ENCODE measurements around the gene COLGALT1. TPM values are rescaled to one million over a fixed set of nuclear protein-coding genes. Genes with fewer than 3 reads are reported as not detected.
A peak's percentile ranks its signal among the peaks of the same experiment; 100 is the strongest.

COLGALT1 gene
- total RNA-seq, 1 donor from 2014 or later = 80.3 TPM

DNA sequence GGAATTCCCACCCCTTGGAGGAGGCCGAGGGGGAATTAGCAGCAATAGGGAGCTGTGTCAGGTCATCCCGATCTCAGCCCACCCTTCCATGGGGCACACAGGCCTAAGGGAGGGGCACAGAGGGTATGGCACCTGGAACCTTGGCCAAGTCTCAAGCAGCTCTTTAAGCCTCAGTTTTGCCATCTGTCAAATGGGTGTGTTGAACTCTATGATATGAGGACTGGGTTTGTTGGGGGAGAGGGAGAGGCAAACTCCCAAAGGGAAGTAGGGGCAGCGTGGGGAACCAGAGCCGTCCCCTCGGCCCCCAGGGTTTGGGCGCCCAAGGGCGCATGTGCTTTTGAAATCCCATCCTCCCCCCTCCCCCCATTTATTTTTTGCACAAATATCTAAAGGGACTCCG is 49.7 kb downstream of the COLGALT1 start:
- H3K4me1 Mint-ChIP-seq = peaks cover 15% of the 10 kb centered on the region
- H3K27ac Mint-ChIP-seq = no peak overlapping the region
- TF ChIP-seq, protein P1, sequence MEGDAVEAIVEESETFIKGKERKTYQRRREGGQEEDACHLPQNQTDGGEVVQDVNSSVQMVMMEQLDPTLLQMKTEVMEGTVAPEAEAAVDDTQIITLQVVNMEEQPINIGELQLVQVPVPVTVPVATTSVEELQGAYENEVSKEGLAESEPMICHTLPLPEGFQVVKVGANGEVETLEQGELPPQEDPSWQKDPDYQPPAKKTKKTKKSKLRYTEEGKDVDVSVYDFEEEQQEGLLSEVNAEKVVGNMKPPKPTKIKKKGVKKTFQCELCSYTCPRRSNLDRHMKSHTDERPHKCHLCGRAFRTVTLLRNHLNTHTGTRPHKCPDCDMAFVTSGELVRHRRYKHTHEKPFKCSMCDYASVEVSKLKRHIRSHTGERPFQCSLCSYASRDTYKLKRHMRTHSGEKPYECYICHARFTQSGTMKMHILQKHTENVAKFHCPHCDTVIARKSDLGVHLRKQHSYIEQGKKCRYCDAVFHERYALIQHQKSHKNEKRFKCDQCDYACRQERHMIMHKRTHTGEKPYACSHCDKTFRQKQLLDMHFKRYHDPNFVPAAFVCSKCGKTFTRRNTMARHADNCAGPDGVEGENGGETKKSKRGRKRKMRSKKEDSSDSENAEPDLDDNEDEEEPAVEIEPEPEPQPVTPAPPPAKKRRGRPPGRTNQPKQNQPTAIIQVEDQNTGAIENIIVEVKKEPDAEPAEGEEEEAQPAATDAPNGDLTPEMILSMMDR (IDR thresholded peaks at IDR 0.05) = no peak
- intact Hi-C loops (cut with micrococcal nuclease) = no loop called here
- H3K27me3 Mint-ChIP-seq = peaks cover 31% of the 10 kb centered on the region
- peak overlapping the region; percentile 35 for H3K4me3 Mint-ChIP-seq
- no peaks in the 10 kb centered on the region for H3K9me3 Mint-ChIP-seq
- CTCF ChIA-PET = interaction anchor here (1.1 to 3.0 kb wide), 3 partner anchors 109 to 164 kb away, joined by 3 to 9 read pairs (median 3); no protein-coding TSS in a partner anchor
- ATAC-seq (ENCODE audit: low read depth) (no peak), DNase-seq (no peak)
- no peaks in the 10 kb centered on the region for H3K36me3 Mint-ChIP-seq (ENCODE audit: low read depth)
- POLR2A ChIA-PET = interaction anchor here (0.9 to 2.4 kb wide), 2 partner anchors 254 to 328 kb away, joined by 4 to 8 read pairs; partner anchors contain the start of genes CCDC124 and RPL18A

DNA sequence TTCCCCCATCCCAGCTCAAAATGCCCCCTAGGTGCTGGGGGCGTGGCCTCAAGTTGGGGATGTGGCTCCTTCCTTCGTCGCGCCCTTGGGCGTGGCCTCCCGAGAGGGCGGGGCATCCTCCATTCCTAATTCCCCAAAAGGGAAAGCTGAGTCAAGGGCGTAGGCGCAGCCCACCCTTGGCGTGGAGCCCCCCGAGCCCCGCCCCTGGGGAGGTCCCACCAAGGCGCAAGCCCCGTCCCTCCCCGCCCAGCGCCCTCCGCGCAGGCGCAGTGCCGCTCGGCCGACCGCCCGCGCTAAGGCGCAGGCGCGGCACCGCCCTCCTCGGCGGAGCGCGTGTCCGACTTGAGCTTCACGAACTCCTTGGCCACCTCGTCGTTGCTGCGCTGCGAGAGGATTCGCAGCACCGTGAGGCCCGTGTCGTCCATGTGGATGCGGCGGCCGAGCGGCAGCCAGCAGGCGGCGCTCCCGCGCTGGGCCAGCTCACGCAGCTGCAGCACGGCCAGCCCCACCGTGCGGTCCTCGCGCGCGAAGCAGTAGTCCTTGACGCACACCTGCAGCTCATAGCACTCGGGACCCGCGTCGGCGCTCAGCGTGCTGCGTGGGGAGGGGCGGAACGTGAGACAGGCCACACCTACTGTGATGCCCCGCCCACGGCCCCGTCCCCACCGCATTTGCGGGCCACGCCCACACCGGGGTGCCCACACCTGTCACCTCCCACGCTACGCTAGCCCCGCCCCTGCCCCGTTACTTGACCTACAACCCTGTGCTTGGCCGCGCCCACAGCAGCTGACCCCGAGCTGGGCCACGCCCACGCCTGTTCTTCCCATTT is 50.5 kb downstream of the COLGALT1 start:
- TF ChIP-seq, protein P1 (IDR thresholded peaks at IDR 0.05) = no peak
- Mint-ChIP-seq H3K36me3 (ENCODE audit: low read depth) (no peaks in the 10 kb centered on the region), H3K4me1 (peaks cover 15% of the 10 kb centered on the region), H3K9me3 (no peaks in the 10 kb centered on the region), H3K27me3 (peaks cover 31% of the 10 kb centered on the region), H3K27ac (peak overlapping the region; percentile 69), H3K4me3 (peak overlapping the region; percentile 83)
- POLR2A ChIA-PET = interaction anchor here (0.6 to 2.4 kb wide), 8 partner anchors 15 to 327 kb away, joined by 3 to 8 read pairs (median 4); partner anchors contain the start of genes CCDC124 and RPL18A
- ATAC-seq (ENCODE audit: low read depth) = peak; percentile 92
- CTCF ChIA-PET = interaction anchor here (0.7 to 3.1 kb wide), 9 partner anchors 94 to 253 kb away, joined by 3 to 10 read pairs (median 4); partner anchors contain the start of genes PGLS and RPL18A
- DNase-seq = peak; percentile 80
- intact Hi-C loops (cut with micrococcal nuclease) = loop anchor here (1.0 to 2.0 kb wide), 4 partner anchors 161 to 327 kb away; partner anchors contain the start of gene CCDC124

DNA sequence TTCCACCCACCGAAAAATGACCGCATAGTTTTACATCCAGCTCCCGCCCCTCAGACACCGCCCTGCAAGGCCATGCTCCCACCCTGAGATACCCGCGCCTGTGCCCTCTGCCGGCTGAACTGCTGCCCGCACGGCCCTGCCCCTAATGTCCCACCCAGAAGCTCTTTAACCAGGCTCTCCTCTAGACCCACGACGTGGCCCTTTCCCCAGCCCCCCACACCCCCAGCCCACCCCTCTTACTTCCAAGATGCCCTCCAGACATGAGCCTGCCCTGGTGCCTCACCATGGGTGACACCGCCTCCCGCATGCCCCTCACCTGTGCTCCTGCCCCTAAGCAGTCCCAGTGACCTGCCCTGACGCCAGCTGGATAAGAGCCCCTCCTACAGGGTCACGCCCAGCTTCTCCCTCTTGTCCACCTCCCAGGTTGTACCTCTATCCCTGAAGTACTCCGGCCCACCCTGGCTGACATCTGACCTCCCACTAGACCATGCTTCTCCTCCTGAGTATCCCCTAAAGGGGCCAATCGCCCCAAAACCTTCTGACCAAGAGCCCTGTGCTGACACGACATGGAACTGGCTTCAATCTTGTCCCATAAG is 51.2 kb downstream of the COLGALT1 start:
- Mint-ChIP-seq H3K36me3 (ENCODE audit: low read depth) (no peaks in the 10 kb centered on the region), H3K4me1 (peaks cover 15% of the 10 kb centered on the region), H3K27me3 (peaks cover 24% of the 10 kb centered on the region), H3K27ac (peak overlapping the region; percentile 69), H3K4me3 (peak overlapping the region; percentile 83), H3K9me3 (no peaks in the 10 kb centered on the region)
- intact Hi-C loops (cut with micrococcal nuclease) = loop anchor here (1.0 to 2.0 kb wide), 4 partner anchors 160 to 326 kb away; partner anchors contain the start of gene CCDC124
- no peak for DNase-seq
- ChIA-PET CTCF (interaction anchor here (0.6 to 3.1 kb wide), 8 partner anchors 95 to 253 kb away, joined by 3 to 10 read pairs (median 6); partner anchors contain the start of genes PGLS and RPL18A), POLR2A (interaction anchor here (0.6 to 2.4 kb wide), 8 partner anchors 14 to 392 kb away, joined by 3 to 8 read pairs (median 4); partner anchors contain the start of gene CCDC124)
- TF ChIP-seq, protein P1 (IDR thresholded peaks at IDR 0.05) = no peak
- peak; percentile 43 for ATAC-seq (ENCODE audit: low read depth)

DNA sequence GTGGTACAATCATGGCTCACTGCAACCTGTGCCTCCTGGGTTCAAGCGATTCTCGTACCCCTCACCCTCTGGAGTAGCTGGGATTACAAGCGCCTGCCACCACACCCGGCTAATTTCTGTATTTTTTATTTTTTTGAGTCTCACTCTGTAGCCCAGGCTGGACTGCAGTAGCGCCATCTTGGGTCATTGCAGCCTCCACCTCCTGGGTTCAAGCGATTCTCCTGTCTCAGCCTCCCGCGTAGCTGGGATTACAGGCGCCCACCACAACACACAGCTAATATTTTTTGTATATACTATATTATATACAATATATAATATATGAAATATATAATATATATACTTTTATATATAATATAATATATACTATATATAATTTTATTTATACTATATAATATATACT is 52.5 kb downstream of the COLGALT1 start:
- peaks cover 11% of the 10 kb centered on the region for H3K4me1 Mint-ChIP-seq
- ATAC-seq (ENCODE audit: low read depth) = no peak
- DNase-seq = no peak
- no peak overlapping the region for H3K27ac Mint-ChIP-seq
- CTCF ChIA-PET = interaction anchor here (3.0 to 3.1 kb wide), 2 partner anchors 112 to 147 kb away, joined by 8 to 9 read pairs; no protein-coding TSS in a partner anchor
- no peak overlapping the region for H3K4me3 Mint-ChIP-seq
- H3K27me3 Mint-ChIP-seq = peaks cover 15% of the 10 kb centered on the region
- H3K36me3 Mint-ChIP-seq (ENCODE audit: low read depth) = no peaks in the 10 kb centered on the region
- intact Hi-C loops (cut with micrococcal nuclease) = loop anchor here (2.0 kb wide), 3 partner anchors 159 to 325 kb away; partner anchors contain the start of gene CCDC124
- H3K9me3 Mint-ChIP-seq = no peaks in the 10 kb centered on the region
- TF ChIP-seq, protein P1 (IDR thresholded peaks at IDR 0.05) = no peak
- POLR2A ChIA-PET = interaction anchor here (0.7 kb wide), 1 partner anchor 324 kb away, joined by 3 read pairs; no protein-coding TSS in a partner anchor

All from activated B cell treated with CpG ODN at 0.5 μM for 24 hours (primary cell).